MG63 (cell line): ENCODE results near the gene UXS1. TPM values are rescaled to one million over a fixed set of nuclear protein-coding genes. Genes with fewer than 3 reads are reported as not detected.
A peak's percentile ranks its signal among the peaks of the same experiment; 100 is the strongest.

Experiments
- DNase-seq: peaks from one replicate; pipeline ENCODE4 v3.0.0-alpha.2; 2020
- H3K27me3 ChIP-seq: fragments of 250-450 bp; sonication (Bioruptor Pico); 2 replicates; pipeline ENCODE4 v1.5.1; 2020; ENCODE audit warnings: mild to moderate bottlenecking, moderate library complexity
- H3K36me3 ChIP-seq: fragments of 250-450 bp; sonication (Bioruptor Pico); 2 replicates; pipeline ENCODE4 v1.5.1; 2020; ENCODE audit warnings: mild to moderate bottlenecking, moderate library complexity
- H3K4me3 ChIP-seq: fragments of 250-450 bp; sonication (Bioruptor Pico); 2 replicates; pipeline ENCODE4 v1.5.1; 2020; ENCODE audit warnings: mild to moderate bottlenecking, moderate library complexity
- H3K9me3 ChIP-seq: fragments of 250-450 bp; sonication (Bioruptor Pico); 2 replicates; pipeline ENCODE4 v1.5.1; 2020; ENCODE audit warnings: mild to moderate bottlenecking, moderate library complexity
- total RNA-seq: library from RNA; depleted of rRNA; stranded (reverse); fragments of >200 nt; shearing (Covaris generic); gene quantifications from 2 replicates; pipeline ENCODE4 v1.2.3, GENCODE V29; 2014; ENCODE audit warnings: low replicate concordance

Gene UXS1
- total RNA-seq, 1 experiment from 2014 or later = 18.9 TPM

DNA sequence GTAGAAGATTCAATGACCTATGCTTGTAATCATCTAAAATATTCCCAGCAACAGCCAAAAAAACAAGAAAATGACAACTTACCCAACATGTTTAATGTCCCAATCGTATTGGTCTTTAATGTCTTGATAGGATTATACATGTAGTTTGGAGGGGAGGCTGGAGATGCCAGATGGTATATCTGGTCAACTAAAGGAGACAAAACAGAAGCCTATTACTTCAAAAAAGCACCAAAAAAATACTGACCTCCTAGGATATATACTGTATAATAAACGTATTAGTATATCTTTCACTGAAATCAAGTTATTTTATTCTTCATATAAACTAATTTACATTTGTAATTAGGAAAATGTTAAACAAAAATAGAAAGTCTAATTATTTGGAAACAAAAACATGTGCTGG, 64.5 kb downstream of the UXS1 start:
- DNase-seq = no peak

DNA sequence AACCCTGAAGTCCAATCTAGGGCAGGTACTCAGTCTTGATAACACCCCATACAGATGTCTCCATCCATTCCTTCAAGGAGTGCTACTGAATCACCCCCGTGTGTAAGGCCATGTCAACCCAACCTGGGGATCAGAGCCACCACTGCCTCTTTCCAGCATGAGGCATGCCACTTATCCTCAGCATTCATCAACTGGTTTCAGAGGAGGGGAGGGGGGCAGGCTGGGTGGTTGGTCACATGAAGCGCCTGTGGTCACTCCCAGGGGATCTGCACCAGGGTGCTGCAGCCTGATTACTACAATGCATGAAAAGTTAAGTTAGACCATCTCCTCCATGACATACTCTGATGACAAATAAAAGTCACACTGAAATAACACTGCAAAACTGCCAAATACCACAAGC, 65.0 kb downstream of the UXS1 start:
- DNase-seq = no peak

More for the DNA sequence above, 64.5 kb downstream of the UXS1 start:
- Histone ChIP-seq H3K9me3 (no peaks in the 10 kb centered on the region), H3K4me3 (no peak overlapping the region), H3K36me3 (no peaks in the 10 kb centered on the region), H3K27me3 (no peaks in the 10 kb centered on the region)

DNA sequence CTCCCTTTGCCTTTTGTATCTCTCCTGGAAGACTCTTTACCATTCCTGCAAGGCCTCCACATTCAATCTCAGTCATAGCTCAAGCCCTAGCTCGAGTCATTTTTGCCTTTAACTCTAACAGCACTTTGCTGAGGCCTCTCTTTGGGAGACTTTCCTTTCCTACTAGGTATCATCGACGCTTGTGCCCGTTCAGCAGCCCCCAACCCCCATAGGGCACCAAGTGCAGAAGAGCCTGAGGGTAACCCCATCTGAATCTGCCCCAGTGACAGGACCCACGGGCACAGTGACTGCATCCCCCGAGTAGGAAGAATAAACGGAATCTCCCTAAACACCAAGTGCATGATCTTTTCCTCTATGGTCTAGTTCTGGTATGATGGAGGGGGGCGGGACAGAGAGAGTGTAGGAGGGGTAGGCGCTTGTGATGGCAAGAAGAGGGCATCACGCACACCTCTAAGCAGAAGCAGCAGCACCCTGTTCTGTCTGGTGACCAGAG, 66.3 kb downstream of the UXS1 start:
- Histone ChIP-seq H3K9me3 (no peaks in the 10 kb centered on the region), H3K36me3 (no peaks in the 10 kb centered on the region), H3K4me3 (no peak overlapping the region), H3K27me3 (no peaks in the 10 kb centered on the region)
- no peak for DNase-seq

More for the DNA sequence above, 65.0 kb downstream of the UXS1 start:
- H3K9me3 ChIP-seq = no peaks in the 10 kb centered on the region
- H3K4me3 ChIP-seq = no peak overlapping the region
- no peaks in the 10 kb centered on the region for H3K27me3 ChIP-seq
- H3K36me3 ChIP-seq = no peaks in the 10 kb centered on the region

DNA sequence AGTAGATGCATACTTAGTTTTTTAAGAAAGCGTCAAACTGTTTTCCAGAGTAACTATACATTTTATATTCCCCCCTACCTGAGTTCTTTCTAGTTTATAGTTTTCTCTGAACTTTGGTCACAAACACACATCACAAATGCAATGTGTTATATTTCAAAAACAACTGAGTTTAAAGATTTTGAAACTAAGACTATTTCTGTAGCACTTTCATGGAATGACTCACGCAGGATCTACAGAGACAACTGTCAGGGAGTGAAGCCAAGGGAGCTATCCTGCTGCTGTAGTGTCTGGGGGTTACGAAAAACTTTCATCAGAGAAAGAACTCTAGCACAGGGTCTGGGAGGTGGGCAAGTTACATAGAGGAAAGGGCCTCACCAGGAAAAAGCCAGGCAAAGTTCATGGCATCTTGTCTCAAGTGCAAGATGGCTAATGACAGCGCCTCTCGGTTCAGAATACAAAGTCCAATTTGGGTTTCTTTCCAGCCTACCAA, 66.8 kb downstream of the UXS1 start:
- no peaks in the 10 kb centered on the region for H3K36me3 ChIP-seq
- no peak for DNase-seq
- no peak overlapping the region for H3K4me3 ChIP-seq
- no peaks in the 10 kb centered on the region for H3K27me3 ChIP-seq
- H3K9me3 ChIP-seq = no peaks in the 10 kb centered on the region

DNA sequence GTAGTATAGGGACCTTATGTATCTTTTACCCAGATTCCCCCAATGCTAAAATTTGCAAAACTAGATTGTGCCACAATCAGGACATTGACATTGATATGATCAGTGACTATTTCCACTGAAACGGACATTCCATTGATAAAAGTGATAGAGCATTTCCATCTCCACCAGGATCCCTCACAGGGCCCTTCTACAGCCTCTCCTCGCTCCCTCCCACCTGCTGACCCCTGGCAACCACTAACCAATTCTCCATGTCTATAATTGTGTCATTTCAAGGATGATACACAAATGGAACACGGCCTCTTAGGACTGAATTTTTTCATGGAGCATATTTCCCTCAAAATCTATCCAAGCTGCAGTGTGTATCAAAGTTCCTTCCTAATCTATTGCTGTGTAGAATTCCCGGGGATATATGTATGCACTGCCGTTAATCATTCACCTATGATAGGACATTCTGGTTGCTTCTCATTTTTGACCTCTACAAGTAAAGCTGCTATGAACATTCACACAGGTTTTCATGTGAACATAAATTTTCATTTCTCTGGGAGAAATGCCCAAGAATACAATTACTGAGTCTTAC, 67.3 kb downstream of the UXS1 start:
- no peak overlapping the region for H3K4me3 ChIP-seq
- H3K36me3 ChIP-seq = no peaks in the 10 kb centered on the region
- H3K9me3 ChIP-seq = no peaks in the 10 kb centered on the region
- no peak for DNase-seq
- no peaks in the 10 kb centered on the region for H3K27me3 ChIP-seq

DNA sequence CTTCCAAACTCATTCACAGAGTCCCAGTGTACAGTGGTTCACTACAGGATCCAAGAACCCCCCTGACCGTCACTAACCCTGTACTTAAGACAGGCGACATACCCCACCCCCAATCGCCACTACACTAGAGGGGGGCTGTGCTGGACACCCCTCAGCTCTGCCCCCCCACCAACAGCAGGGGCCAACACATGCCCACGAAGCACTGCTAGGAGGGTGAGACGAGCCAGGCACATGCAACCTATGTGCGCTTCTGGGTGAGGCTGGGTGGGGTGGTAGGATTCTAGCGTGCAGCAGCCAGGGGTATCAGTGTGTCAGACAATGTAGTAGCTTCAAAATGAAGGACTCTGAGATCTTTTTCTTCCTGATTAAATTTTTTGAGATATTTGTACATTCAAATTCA, 67.8 kb downstream of the UXS1 start:
- DNase-seq = no peak
- Histone ChIP-seq H3K9me3 (no peaks in the 10 kb centered on the region), H3K4me3 (no peak overlapping the region), H3K27me3 (no peaks in the 10 kb centered on the region), H3K36me3 (no peaks in the 10 kb centered on the region)

DNA sequence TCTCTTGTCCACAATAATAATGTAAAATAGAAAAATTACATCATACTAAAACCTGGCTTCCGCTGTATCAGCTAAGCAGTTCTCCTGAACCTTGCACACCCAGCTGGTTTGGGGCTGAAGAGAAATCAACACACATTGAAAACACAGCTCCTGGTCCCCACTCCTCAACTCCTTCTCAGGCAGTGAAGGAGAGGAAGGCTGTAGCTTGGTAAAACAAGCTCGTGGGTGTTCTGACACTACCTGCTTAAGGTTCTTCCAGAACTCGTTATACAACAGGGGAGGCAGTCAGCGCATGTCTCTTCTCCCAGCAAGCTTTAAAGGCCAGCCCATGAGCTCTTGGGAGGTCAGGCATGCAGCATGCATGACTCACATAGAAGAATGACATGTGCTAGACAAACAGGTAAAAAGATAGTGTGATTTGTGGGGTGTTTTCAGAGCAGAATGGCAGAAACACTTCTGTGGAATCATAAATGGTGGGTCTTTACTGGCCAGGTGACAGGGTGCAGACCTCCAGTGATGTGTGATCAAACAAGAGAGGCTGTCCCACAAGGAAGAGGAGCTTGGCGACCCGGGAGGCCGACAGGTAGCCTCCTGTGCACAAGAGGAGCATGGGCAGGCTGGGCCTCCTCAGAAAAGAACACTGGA, 69.1 kb downstream of the UXS1 start:
- no peaks in the 10 kb centered on the region for H3K9me3 ChIP-seq
- H3K36me3 ChIP-seq = no peaks in the 10 kb centered on the region
- H3K27me3 ChIP-seq = no peaks in the 10 kb centered on the region
- no peak for DNase-seq
- no peak overlapping the region for H3K4me3 ChIP-seq

DNA sequence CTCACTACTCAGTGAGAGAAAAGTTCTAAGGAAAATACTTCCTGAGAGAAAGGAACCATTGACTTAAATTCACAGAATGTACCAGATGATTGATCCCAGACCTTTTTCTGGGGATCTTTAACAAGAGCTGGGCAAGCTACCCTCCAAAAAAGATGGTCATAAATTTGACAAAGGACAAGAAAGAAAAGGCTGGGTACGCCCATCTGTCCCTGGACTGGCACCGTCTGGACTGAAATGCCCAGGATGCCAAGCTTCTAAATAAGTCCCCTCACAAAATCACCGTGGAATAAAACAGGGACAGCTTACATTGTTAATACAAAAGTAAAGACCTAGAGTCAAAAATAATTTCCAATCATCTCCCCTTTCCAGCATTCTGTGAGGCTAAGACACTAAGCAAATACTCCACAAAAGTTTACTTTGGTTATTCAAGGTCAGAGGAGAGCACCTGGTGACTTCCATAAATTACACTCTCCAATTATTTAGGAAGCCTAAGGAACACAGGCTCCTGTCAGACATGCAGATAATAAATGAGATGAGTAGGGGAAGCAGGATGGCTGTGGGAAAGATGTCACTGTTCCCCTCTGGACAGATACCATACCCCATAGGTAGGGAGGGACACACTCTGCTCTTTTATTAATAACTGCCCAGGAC, 69.9 kb downstream of the UXS1 start:
- H3K36me3 ChIP-seq = no peaks in the 10 kb centered on the region
- DNase-seq = no peak
- H3K9me3 ChIP-seq = no peaks in the 10 kb centered on the region
- no peaks in the 10 kb centered on the region for H3K27me3 ChIP-seq
- H3K4me3 ChIP-seq = no peak overlapping the region

DNA sequence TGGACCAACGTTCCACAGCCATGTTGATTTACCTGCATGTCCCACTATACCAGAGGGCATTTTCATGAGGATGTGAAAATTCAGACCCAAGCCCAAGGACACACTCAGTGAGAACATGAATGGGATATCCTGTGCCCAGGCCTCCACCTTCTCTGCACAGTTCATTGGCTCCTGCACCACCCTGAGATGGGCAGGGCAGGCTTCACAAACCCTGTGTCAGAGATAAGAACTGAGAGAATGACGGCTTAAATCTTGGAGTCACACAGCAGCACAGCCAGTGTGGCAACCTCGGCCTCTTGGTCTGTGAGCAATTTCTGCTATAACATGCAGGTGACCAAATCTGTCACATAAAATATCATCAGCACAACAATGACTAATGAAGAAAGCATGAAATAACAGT, 71.9 kb downstream of the UXS1 start:
- no peaks in the 10 kb centered on the region for H3K27me3 ChIP-seq

DNA sequence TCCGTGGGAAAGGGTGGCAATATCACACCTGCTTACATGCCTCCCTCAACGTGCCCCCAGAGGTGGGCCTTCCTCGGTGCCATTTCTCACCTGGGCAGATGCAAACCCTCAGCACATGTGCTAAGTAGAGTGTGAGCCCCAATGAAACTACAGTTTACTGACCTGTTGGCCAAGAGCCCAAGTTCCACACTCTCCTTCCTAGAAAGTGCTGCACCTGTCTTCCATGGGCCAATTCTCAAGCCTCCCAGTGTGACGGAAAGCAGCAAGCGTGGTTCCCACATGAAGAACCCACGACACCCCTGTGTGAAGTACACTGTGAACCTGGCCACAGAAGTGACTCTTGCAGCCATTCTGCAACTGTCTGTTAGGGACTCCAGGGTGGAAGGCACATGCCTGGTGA, 73.7 kb downstream of the UXS1 start:
- Histone ChIP-seq H3K4me3 (no peak overlapping the region), H3K9me3 (no peaks in the 10 kb centered on the region), H3K27me3 (no peaks in the 10 kb centered on the region), H3K36me3 (no peaks in the 10 kb centered on the region; the same call in 1 of the 2 replicates)
- no peak for DNase-seq

More for the DNA sequence above, 71.9 kb downstream of the UXS1 start:
- no peak for DNase-seq
- Histone ChIP-seq H3K4me3 (no peak overlapping the region), H3K9me3 (no peaks in the 10 kb centered on the region), H3K36me3 (no peaks in the 10 kb centered on the region)

DNA sequence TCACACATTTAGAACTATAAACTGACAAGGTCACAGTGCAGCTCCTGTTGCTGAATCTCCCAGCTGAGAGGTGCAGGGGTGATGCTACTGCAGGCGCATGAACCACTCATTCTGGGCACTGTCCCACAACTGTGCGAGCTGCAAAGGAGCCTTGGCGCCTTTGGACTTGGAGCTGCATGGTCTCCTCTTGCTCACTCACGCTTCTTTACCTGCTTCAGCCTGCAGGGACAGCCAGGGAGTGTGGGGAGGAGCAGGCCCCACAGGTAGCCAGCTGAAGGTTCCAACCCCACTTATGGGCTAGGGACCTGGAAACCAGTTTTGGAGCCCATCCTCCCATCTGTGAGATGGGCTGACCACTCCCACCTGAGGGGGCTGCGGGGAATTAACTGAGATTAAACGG, 75.0 kb downstream of the UXS1 start:
- no peak for DNase-seq
- Histone ChIP-seq H3K9me3 (no peaks in the 10 kb centered on the region), H3K4me3 (no peak overlapping the region), H3K27me3 (no peaks in the 10 kb centered on the region), H3K36me3 (no peaks in the 10 kb centered on the region; the same call in 1 of the 2 replicates)

DNA sequence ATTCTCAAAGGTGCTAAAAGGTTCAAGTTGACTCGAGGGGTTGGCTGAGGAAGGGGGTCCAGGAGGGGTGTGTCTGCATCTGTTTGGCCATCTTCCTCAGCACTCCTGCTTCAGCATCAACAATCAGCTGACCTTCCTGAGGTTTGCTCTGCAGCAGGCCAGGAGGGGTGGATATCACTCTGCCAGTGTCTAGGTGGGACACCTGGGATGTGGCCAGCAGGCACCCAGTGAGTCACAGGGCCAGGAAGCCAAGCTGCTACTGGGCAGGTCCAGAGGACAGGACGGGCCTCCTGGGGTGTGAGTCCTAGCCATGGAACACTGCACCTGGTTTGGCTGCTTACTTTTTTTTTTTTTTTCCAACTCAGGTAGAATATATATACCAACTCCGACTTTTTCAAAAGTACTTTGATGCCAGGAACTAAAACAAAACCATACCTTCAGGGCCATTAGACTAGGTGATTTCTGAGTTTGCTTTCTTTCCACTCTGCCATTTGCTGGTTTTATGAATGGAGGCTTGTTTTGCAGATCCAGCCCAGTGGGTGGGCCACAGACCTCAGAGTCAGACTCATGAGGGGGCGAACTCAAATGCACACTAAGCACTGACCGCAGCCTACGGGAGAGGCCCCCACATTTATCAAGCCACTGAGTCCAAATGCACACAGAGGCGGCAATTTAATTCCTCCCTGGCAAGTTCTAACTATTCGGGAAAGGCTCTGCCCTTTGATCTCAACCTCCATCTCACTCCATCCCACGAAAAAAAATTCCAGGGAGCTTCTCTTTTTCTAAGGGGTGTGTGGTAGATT, 76.0 kb downstream of the UXS1 start:
- DNase-seq = no peak
- Histone ChIP-seq H3K4me3 (no peak overlapping the region), H3K27me3 (no peaks in the 10 kb centered on the region), H3K36me3 (no peaks in the 10 kb centered on the region; the same call in 1 of the 2 replicates), H3K9me3 (no peaks in the 10 kb centered on the region)

DNA sequence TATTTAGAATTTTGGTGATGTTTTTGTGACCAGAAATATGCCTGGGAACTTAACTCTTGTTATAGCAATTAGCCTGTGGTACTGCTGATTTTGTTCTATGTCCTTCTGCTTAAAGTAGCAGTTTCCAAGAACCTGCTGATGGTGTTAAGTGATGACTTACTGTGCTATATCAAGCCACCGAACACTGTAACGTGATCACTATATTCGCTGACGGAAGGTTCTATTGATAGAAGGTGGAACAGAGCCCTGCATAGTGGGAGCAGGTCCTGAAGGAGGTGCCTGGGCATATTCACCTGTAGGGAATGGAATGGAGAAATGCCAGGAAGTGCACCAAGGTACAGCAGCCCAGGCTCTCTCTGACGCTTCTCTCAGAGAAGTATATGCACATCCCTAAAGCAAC, 76.8 kb downstream of the UXS1 start:
- no peak for DNase-seq
- Histone ChIP-seq H3K27me3 (no peaks in the 10 kb centered on the region), H3K36me3 (no peaks in the 10 kb centered on the region; the same call in 1 of the 2 replicates), H3K9me3 (no peaks in the 10 kb centered on the region), H3K4me3 (no peak overlapping the region)

DNA sequence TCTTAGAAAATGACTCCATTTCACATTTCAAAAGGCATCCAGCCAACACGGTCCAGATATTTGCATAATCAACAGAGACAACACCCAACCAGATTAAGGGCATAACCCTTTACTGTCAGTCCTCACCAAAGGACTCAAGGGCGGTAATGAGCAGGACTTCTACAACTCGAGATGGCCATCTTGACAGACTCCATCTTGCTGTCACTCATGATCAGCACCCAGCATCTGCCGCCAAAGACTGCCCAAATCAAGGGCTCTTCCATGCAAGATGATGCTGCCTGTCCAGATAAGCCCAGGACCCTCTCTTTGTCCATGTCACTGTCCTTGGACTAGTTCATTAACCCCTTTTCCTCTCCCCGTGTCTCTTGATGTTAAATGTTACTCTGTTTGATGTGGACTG, 77.9 kb downstream of the UXS1 start:
- no peaks in the 10 kb centered on the region for H3K9me3 ChIP-seq
- no peak for DNase-seq
- H3K4me3 ChIP-seq = no peak overlapping the region
- H3K27me3 ChIP-seq = no peaks in the 10 kb centered on the region
- no peaks in the 10 kb centered on the region; the same call in 1 of the 2 replicates for H3K36me3 ChIP-seq

DNA sequence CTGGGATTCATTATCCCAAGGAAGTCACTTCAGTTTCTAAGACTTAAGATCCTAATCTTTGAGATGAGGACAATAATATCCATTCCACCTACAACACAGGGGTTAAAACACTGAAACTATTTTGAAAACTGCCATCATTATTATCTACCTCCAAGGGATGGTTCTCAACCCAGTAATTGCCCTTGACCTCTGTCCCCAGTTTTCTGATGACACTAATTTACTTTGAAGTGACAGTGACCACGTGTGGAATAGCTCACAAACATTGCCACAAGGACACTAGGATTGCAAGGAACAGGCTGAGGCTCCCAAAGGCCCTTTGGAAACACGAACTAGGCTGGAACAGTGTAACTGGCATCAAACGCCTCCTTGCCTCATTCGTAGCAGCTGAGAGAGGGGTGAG, 78.4 kb downstream of the UXS1 start:
- Histone ChIP-seq H3K36me3 (no peaks in the 10 kb centered on the region; the same call in 1 of the 2 replicates), H3K27me3 (no peaks in the 10 kb centered on the region), H3K4me3 (no peak overlapping the region), H3K9me3 (no peaks in the 10 kb centered on the region)
- no peak for DNase-seq

DNA sequence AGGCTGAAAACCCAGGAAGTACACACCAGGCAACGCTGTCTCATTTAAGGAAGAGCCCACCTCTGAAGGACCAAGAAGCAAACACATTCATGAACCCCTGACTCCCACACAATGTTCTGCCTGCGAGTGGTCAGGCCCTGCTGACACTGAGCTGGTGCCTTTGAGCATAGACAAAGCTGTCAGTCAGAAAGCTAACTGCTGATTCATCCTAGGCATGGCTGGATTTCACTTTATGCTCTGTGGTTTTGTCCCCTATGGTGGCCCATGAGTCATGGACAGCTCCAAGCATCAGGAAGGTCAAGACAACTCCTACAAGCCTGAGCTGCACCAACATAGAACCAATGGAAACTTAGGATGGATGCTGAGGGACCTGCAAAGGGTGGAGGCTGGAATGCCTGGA, 78.9 kb downstream of the UXS1 start:
- H3K36me3 ChIP-seq = no peaks in the 10 kb centered on the region; the same call in 1 of the 2 replicates
- DNase-seq = peak; percentile 44

DNA sequence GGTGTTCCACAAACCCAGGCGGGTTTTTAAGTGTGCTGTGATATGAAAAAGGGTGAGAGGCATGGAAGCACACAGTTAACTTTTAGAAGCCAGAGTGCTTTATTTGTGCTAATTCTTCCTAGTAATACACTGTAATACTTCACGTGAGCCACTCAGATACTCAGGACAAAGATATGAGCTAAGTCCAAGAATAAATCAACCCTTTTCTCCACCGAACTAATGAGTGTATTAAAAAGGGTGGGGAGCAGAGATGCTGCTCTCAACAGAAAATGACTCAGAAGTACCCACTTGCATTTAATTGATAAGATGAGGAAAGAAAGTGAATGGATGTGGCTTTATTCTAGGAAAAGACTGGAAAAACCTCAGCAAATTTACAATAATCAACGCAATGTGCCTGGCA, 79.9 kb downstream of the UXS1 start:
- H3K4me3 ChIP-seq = no peak overlapping the region
- no peak for DNase-seq
- no peaks in the 10 kb centered on the region; the same call in 1 of the 2 replicates for H3K36me3 ChIP-seq
- H3K27me3 ChIP-seq = no peaks in the 10 kb centered on the region
- H3K9me3 ChIP-seq = no peaks in the 10 kb centered on the region

More for the DNA sequence above, 78.9 kb downstream of the UXS1 start:
- no peaks in the 10 kb centered on the region for H3K27me3 ChIP-seq
- H3K4me3 ChIP-seq = no peak overlapping the region
- H3K9me3 ChIP-seq = no peaks in the 10 kb centered on the region
